Measurements from ENCODE around the gene ITGAD. TPM values are rescaled to one million over a fixed set of nuclear protein-coding genes. Genes with fewer than 3 reads are reported as not detected.

Gene ITGAD
- not detected in 2 replicates for total RNA-seq

GRCh38 chr16:31393056-31393455 lies at the start of gene ITGAD:
ITGAD (plus strand) TSS chr16:31393335; CDS start chr16:31393361, 26 bp downstream.

GRCh38 chr16:31354394-31355291 lies 38.5 kb upstream of the ITGAD start, which contains the start of gene ITGAX:
ITGAX (plus strand) TSS chr16:31355176; CDS start chr16:31355255, 79 bp downstream.

GRCh38 chr16:31428279-31428597 lies 35.1 kb downstream of the ITGAD start, which contains the start of gene COX6A2:
COX6A2 (minus strand) TSS chr16:31428360; CDS start chr16:31428325, 35 bp downstream.

GRCh38 chr16:31458844-31459686 lies 65.9 kb downstream of the ITGAD start, which contains the start of gene ARMC5:
ARMC5 (plus strand) TSS chr16:31459501; CDS start chr16:31459525, 24 bp downstream.

GRCh38 chr16:31471875-31472708 lies 79.0 kb downstream of the ITGAD start, which contains the start of gene TGFB1I1:
TGFB1I1 (plus strand) TSS chr16:31472152; CDS start chr16:31472189, 37 bp downstream.

Other genes with a start within 250 kb of the ITGAD start
- gene PRSS36, start 243.3 kb upstream of the ITGAD start, total RNA-seq, result 2.5 and 4.3 TPM in 2 replicates
- 48.7 and 60.4 TPM in 2 replicates for gene FUS, start 213.2 kb upstream of the ITGAD start, total RNA-seq
- 51.5 and 95.4 TPM in 2 replicates for gene PYCARD, start 190.6 kb upstream of the ITGAD start, total RNA-seq
- not detected in 2 replicates for gene TRIM72, start 179.2 kb upstream of the ITGAD start, total RNA-seq
- not detected in 2 replicates for gene PYDC1, start 176.2 kb upstream of the ITGAD start, total RNA-seq
- under 0.01 TPM in 1 of 2 replicates, not detected in the other for gene ITGAM, start 133.4 kb upstream of the ITGAD start, total RNA-seq
- gene ITGAX, start 38.2 kb upstream of the ITGAD start, total RNA-seq, result not detected in 2 replicates
- gene COX6A2, start 35.0 kb downstream of the ITGAD start, total RNA-seq, result not detected in 2 replicates
- gene ZNF843, start 49.5 kb downstream of the ITGAD start, total RNA-seq, result 0.87 and 2.4 TPM in 2 replicates
- 16.5 and 19.6 TPM in 2 replicates for gene ARMC5, start 66.2 kb downstream of the ITGAD start, total RNA-seq
- gene TGFB1I1, start 78.8 kb downstream of the ITGAD start, total RNA-seq, result 61.3 and 62.0 TPM in 2 replicates
- gene SLC5A2, start 89.8 kb downstream of the ITGAD start, total RNA-seq, result 0.54 and 0.79 TPM in 2 replicates
- 61.6 and 80.4 TPM in 2 replicates for gene RUSF1, start 115.1 kb downstream of the ITGAD start, total RNA-seq
- not detected in 2 replicates for gene AHSP, start 134.6 kb downstream of the ITGAD start, total RNA-seq